ENCODE measurements around the gene KCNIP3.

The KCNIP3 gene

DNA sequence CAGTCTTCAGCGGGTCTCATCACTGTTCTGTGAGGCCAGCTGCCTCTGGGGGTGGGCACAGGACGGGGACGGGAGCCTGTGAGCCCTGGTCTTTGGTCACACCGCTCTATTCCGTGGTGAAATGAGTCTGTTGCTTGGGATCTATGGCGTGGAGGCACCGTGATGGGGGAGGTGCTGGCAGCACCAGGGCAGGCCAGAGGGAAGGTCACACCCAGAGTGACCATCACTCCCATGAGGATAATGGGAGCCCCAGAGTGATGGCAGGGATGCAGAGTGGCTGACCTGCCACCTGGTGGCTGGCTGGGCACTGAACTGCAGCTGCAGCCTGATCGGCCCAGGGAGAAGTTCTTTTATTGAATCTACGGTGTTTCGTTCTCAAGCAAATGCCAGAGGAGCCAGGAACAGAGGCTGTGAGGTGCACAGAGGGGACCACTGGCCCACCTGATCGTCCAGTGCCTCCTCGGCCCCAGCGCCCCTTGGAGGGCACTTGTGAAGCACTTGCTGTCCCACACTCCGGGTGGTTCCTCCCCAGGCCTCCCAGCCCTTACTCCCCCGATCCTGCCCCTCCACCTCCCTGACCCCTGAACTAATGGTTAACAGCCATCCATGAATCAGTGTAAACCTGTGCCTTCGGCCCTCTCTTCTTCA lies 17.9 kb downstream of the KCNIP3 start:
- no peak for DNase-seq

DNA sequence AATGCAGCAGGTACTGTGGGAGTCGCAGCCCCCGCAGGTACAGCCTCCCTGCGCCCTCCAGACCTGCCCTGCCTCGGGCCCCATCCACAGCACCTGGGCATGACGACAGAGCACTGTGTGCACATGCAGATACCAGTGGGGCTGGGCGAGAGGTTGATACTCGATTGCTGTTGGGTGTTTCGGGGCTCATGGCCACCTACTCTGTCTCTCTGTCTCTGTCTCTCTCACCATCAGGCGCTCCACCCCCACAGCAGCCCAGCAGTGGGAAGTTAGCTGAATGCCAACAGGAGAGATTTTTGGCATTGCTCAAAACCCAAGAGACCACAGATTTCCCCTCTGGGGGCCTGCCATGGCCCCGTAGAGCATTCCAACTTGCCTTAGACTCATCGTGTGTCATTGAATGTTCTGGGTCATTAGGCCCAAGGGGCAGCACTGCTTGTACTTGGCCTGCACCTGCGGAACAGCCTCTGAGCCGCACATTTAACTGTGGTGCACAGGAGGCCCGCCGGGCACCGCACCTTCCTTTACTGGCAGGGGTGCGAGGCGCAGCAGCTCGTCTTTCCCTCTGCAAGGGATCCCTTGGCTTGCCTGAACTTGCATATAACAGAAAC lies 18.8 kb downstream of the KCNIP3 start:
- DNase-seq, result no peak

DNA sequence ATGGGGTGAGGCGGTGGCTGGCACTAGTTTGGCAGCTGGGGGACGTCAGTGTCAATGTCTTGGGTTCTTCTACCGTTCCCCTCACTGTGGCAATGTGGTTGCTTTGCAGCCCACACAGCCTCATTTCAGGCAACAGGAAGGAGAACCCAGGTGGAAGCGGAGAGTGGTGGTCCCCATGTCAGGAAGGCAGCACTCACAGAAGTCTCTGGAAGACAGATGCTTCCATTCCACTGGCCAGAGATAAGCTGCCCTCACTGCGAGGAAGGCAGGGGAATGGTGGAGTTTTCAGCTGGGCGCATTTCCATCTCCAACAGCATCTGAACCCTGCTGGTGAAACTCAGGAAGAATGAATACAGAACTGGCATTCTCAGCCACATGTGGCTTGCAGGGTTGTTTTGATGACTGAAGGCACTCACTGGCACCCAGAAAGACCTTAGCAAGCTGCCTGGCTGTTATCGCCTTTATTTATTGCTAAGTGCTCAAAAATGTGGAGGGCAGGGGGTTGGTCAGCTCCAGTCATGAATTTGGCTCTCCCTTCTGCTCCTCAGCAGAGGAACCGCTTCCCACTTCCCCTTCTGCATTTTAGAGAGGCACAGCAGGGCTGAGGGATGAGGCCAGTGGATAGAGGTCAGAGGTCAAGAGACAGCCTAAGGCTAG lies 19.4 kb downstream of the KCNIP3 start:
- no peak for DNase-seq

DNA sequence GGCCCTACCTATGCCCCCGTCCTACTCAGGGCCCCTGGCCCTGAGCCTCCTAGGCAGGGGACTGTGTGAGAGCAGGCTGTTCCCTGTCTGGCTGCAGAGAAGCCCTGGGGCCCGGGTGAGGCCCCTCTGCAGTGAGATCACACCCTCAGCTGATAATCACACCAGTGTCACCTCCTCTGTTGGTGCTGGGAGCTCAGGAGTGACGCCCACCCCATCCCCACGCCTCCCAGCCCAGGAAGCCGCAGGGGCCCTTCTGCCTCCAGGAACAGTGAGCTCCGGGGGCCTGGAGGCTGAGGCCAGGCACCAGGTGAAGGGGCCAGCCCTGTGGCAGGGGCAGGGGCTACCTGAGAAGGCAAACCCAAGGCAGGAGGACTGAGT lies 20.0 kb downstream of the KCNIP3 start:
- no peak for DNase-seq

DNA sequence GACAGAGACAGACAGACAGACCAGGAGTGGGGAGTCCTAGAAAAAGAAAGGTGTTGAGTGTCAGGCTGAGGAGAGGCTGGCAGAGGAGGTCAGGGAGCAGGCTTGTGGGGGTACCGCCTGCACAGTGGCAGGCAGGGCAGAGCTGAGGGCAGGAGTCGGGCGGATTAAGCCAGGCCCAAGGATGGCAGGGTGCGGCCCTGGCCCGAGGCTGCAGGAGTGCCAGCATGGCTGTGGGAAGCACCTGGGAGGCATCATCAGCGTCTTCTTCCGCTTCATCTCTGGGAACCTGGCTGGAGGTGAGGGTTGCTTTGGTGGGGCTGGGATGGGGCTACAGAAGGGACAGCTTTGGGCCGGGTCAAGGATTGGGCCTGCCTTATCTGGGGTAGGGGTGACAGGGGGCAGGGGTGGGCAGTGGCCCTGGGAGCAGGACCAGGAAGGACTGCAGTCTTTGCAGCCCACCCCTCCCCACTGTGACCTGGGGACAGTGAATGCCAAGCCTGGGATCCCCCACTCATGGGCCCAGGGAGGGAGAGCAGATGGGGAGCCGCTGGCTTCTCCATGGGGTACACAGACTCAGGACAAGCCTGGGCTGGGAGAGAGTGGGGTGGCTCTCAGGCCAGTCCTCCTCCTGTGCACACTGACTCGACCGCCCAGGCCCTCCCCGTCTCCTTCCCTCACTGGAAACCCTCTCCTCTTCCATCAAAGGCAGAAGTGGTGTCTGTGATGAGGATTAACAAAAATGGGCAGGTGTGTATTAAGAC lies 20.7 kb downstream of the KCNIP3 start:
- no peak for DNase-seq

DNA sequence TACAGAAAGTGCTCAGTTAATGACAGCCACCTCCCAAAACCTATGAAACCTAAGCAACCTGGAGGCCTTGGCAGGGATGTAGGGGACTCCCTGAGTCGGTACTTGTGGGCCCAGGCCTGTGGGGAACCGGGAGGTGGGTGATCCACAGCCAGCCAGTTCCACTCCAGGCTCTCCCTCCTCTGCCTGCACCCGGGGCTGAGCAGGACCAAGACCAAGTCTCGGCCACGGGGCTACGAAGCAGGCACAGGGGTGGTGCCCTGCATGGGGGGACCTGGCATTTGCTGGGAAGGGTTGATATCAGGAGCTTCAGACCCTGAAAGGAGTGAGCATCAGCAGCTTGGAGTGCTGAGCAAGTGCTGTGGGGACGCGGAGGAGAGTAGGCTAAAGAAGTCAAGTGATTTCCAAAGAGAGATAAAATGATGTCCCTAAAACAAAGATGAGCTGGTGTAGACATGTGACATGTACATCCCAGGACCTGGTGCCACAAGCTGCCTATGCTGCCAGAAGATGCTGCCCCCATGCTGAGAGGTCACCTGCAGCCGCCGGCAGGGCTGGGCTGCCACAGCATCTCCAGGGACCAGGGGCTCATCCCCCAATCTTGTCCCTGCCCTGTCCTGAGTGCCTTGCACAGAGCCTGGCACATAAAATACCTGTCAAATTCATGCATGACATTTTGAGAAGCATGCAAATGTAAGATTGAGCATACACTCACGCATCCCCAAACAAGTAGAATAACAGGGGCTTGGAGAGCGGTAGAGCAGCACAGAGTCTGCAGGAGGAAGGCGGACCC lies 21.5 kb downstream of the KCNIP3 start:
- no peak for DNase-seq

DNA sequence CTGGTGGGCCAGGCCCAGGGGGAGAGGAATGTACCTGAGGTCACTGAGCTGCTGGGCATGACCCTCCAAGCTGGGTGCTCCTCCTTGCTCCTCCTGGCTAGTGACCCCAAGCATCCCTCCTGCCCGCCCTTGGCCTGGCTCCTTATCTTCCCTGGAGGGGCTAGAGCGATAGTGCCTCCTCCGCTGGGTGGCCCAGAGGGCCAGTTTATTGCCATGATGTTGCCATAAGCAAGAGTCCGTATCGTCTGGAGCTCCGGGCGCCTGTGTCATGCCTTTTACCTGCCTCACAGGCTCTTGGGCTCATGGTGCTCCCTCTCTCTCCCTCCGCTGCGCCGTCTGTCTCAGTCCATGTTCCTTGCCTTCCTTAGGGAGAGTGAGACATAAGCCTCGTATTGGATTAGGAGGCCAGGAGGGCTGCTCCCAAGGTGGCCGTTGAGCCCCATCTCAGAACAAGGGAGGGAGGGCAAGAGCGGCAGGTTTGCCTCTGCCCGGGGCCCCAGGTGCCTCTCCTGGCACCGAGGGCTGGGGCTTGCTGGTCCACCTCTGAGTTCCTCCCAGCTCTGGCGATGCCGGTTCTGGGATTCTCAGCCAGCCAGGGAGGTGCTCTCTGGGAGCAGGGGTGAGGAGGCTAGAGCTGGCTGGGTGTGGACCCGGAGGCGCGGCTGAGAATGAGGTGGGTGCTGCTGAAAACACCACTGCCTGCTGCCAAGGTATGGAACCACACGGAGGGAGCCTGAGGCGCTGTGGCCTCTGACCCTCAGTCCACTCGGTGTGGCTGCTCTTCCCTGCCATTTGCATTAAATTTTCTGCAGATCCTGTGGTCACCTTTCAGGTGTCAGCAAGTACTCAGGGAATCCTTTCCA lies 22.6 kb downstream of the KCNIP3 start:
- no peak for DNase-seq

DNA sequence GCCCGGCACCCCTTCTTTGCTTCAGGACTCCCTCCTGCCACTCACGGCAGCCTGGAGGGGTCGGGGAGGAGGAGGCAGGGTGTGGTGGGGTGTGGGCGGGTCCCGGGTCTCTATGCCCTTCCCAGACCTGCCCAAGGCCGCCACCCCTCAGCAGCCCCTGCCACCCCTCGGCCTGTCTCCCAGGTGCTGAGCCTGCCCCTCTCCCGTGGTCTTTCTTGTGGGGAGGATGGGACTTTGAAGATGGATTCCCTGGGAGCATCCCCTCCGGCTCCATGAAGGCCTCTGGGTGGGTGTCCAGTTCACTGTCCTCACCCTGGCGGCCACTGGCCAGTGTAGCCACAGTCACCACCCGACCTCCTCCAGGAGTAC lies 23.2 kb downstream of the KCNIP3 start:
- DNase-seq, result no peak

DNA sequence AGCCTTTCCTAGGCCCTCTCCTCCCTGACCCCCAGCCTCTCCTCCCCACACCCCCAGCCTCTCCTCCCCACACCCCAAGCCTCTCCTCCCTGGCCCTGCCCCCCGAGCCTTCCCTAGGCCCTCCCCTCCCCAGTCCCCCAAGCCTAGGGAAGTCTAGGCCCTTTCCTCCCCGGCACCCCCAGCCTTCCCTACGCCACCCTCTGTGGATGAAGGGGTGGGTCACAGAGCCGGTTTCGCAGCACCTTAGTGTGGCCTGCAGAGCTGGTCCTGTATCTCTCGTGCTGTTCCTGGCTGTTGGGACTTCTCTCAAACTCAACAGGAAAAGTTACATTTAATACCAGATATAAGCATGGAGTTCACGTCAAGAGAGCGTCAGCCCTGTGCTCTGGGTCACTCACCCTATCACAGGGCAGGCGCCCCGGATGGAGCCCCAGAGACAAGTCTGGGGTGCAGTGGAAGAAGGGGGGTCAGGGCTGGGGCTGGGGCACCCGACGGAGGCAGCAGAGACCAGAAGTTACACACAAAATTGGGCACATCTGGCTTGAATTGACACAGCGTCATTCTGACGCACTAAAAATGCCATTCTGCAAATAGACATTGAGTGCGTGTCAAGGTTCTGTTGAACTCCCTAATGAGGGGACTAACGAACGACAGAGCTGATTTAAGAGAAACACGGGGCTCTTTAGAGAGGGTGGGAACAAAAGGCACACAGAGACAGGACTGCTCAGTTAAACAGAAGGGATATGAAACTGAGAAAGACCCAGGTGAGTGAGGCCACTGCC lies 24.0 kb downstream of the KCNIP3 start:
- DNase-seq, result no peak

DNA sequence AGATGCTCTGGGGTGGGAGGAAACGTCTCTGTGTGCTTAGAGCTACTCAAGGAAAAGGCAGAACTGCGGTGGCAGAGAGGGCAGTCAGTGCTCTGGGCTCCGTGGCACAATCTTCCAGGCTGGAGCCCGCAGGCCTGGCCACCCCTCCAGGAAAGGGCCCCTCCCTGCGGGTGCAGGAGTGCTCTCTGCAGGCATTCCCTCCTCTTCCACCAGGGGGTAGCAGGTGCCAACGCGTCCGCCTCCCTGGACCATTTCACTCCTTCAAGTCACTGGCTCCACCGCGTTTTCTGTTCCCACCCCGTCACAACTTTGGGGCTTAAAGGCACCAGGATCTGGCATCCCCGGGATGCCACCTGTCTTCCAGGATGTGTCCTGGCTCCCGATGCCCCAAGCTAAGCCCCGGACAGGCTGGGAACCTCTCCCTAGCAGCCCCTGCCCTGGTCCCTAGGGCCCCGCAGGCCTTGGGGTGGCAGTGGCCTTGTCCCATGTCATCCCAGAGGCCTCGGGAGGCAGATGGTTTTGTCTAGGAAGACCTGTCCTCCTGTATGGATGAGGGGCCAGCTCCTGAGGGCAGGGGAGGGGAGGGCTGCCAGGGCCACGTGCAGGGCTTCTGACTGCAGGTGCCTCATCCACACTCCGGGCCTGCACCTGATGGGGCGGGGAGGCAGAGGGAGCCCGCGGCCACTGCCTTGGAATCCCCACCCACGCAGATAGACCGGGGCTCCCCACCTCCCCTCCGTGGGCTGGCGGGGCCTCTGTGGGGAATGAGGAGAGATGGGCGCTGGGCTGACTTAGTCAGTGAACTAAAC lies 26.4 kb downstream of the KCNIP3 start:
- DNase-seq, result no peak

DNA sequence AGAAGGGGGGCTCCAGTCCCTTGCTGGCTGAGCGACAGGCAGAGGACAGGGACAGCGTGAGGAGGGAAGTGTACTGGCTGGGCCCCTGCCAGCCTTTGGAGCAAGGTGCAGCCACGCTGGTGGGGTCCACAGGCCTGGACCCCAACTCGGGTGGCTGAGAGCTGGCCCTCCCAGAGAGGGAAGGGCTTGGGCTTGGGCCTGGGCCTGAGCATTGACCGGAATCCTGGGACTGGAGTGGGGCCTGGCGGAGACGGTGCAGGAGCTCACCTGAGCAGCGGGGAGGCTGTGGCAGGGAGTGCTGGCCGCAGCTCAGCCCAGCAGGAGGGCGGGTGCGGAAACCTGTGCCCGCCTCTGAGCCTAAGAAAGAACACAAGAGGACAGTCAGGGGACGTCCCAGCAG lies 27.9 kb downstream of the KCNIP3 start:
- no peak for DNase-seq

DNA sequence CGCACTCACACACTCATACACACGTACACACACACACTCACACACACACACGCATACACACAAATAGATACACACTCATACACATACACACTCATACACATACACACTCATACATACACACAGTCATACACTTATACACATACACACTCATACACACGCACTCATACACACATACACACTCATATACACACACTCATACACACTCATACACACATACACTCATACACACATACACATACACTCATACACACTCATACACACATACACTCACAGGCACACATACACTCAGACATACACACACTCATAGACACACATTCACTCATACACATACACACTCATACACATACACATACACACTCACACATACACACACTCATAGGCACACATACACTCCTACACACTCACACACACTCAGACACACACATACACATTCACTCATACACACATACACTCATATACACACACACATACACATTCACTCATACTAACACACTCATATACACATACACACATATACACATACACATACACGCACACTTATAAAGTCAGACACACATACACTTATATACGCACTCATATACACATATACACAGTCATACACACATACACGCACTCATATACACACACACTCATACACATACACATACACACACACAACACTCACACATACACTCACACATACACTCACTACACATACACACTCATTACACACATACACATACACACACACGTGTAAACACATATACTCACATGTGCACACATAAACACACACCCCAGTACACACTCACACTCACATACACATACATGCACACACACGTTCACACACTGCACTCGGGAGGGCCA lies 28.7 kb downstream of the KCNIP3 start:
- DNase-seq, result no peak

DNA sequence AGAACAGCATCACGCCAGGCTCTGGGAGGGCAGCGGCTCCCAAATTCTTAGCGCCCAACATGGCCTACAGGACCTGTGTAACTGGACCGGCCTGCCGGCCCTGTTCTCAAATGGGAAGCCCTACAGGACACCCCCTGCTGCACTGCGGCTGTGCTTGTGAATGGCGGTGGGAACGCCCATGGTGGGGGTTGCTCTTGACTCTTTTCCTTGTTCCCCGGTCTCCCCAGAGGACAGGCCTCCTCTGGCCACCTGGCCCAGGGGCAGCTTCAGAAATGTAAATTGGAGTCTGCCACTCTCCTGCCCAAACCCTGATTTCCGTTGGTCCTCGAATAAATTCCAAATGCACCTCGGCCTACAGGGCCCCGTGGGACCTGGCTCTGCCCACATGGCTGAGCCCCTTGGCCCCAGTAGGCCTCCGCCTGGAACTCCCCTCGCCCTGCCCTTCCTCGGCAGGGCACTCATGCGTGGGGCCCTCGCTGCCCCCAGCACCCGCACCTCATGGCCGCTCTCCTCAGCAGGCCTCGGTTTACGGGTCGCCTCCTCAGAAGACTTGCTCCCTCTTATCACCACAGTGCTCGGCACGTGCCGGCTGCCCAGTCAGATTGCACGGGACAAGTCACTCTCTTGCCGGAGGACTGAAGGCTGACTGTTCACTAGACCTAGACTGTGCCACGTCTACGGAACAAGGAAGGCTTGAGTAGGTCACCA lies 29.4 kb downstream of the KCNIP3 start:
- no peak for DNase-seq

DNA sequence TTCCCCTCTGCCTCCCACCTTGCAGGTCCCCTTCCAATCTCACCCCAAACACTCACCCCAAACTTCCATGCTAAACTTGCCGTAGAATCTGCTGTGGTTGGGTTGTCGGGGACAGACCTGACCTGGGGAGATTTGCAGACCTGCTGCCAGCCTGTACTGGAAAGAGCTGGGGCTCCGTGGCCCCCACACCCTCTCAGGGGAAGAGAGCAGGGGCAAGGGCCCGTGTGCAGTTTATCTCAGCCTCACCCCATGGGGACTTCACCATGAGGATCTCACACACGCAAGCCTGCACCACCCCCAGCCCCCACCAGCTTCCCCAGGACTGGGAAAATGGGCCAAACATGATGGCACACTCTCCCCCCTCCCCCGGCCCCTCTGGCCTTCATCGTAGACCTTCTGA lies 30.7 kb downstream of the KCNIP3 start:
- DNase-seq, result no peak

DNA sequence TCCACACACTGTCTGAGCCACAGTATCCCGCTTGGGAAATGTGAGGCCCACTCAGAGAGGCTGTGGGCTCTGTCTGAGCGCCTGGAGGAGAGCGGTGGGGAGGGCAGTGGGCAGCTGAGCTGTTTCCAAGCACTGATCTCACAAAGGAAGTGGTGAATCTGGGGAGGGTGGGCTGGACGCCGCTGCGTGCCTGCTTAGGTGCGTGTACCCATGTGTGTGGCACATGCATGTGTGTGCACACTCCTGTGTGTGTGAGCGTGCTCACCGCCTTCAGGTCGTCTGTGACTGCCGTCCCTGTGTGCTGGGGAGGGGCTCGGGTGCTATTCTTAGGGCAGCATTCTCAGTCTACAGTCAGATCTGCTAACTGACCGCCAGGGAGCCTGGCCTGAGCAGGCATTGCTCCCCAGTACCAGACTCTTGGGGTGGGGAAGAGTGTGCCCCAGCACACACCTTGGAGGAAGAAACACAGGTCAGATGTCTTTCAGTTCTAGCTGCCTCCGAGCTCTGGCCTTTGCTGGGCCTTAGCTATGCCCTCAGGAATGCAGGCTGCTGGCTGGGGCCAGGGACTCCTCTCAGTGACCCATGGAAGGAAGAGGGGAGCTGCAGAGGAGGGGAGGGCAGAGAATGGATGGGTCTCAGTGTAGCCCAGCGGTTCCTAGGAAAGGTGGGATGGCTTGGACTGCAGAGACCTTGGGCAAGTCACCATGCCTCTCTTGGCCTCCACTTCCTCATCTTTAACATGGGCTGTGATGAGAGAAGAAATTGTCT lies 31.4 kb downstream of the KCNIP3 start:
- DNase-seq, result no peak

DNA sequence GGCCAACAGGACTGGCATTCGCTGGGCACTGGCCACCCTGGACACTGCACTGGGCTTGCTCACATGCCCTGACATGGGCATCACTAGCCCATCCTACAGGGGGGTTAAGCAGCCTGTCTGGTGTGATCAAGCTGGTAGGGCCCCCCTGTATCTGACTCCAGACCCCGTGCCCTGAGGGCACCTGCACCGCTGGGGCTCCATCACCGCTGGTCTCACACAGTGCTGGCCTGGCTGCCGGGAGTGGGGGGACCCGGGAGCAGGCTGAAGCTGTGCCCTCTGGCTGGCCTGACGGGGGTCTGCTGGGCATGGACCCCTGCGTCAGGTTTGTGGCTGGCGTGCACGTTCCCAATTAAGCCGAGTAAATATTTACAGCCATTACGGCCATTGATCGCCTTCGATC lies 32.3 kb downstream of the KCNIP3 start:
- DNase-seq, result no peak

DNA sequence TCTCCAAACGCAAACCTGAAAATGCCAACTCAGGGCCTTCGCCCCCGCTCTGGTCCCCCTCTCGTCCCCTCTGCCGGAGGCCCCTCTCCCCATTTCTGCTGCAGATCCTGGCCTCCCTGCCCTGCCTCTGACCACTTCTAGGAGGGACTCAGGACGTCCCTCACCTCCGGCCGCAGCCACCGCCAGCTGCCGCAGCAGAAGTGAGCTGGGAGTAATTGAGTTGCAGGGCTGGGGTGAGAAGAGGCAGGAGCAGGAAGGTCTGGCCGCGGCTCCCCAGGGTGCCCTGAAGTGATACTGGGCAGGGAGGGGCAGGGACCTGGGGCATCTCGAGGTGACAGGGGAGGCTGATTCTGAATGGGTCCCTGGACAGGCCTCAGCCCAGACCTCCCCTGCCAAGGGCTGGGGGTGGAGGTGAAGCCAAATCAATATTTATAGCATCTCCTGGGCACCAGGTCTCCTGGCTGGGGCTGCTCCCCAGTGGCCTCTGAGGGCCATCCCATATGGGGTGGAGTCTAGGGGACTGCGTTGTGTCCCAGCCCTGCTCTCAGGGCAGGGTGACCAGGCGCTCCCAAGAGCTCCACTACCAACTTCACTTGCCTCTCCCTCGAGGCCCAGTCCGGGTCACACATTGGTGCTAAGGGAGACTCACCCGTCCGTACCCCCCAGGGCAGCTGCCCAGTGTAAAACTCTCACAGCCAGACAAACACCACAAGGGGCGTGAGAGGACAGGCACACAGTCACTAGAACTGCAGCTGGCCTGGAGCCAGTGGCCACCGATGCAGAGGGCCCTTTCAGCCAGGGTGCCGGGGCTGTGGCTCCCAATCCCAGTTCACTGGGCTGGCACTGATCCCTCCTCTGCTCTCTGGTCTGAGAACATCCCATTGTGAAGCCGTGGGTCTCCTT lies 33.0 kb downstream of the KCNIP3 start:
- DNase-seq, result no peak
